PC-3 (cell line): ENCODE data around the gene TBPL1. TPM values are rescaled to one million over a fixed set of nuclear protein-coding genes. Genes with fewer than 3 reads are reported as not detected.
"Not testable (repeated sequence)": the region's sequence is repeated elsewhere in the genome, so short reads cannot be mapped to it uniquely, and the experiment has no call there.

ENCODE experiments used
- ATAC-seq: fragments of 200-7000 bp; cut with Tn5 transposase; 2 replicates; pipeline ENCODE4 v1.9.1; 2020; ENCODE audit warnings: mild to moderate bottlenecking, moderate library complexity
- BruUV-seq: library from RNA; stranded (reverse); fragments of 400-500 nt; replicated peaks from 2 replicates; lab custom pipeline; 2021; lab: Mats Ljungman, UMichigan
- CTCF ChIA-PET: fragments of 300-600 bp; sonication (Branson Sonifier 250); formaldehyde crosslinking; loops from one replicate; lab custom pipeline; 2022; ENCODE audit warnings: antibody characterized with exemption; lab: Charles Lee
- POLR2A ChIA-PET: fragments of 300-600 bp; sonication (Branson Sonifier 250); formaldehyde crosslinking; loops from one replicate; lab custom pipeline; 2022; ENCODE audit warnings: antibody characterized with exemption; ENCODE audit not compliant: unreplicated experiment; lab: Charles Lee
- DNase-seq: peaks from one replicate; pipeline ENCODE4 v3.0.0-alpha.2; 2015
- H2AFZ ChIP-seq: fragments of 300-600 bp; sonication (generic); 2 replicates; pipeline ENCODE4 v1.6.0; 2016; ENCODE audit warnings: antibody characterized with exemption, low read length
- H3F3A ChIP-seq: fragments of 300-600 bp; sonication (generic); one replicate; pipeline ENCODE4 v1.6.0; 2017; ENCODE audit warnings: antibody characterized with exemption, low read length, control low read depth, mild to moderate bottlenecking; ENCODE audit not compliant: unreplicated experiment
- H3K27ac ChIP-seq: fragments of 300-600 bp; sonication (generic); 2 replicates; pipeline ENCODE4 v1.5.1; 2016; ENCODE audit warnings: mild to moderate bottlenecking, low read length
- H3K27me3 ChIP-seq: fragments of 300-600 bp; sonication (generic); 2 replicates; pipeline ENCODE4 v1.6.1; 2016; ENCODE audit warnings: low read length, mixed read lengths
- H3K36me3 ChIP-seq: fragments of 300-600 bp; sonication (generic); 2 replicates; pipeline ENCODE4 v1.6.1; 2016; ENCODE audit warnings: low read depth, mixed run types, low read length, mixed read lengths
- H3K4me1 ChIP-seq: fragments of 300-600 bp; sonication (generic); 2 replicates; pipeline ENCODE4 v1.5.1; 2016; ENCODE audit warnings: low read length; ENCODE audit not compliant: insufficient read depth
- H3K4me2 ChIP-seq: fragments of 300-600 bp; sonication (generic); 2 replicates; pipeline ENCODE4 v1.6.0; 2016; ENCODE audit warnings: low read length
- H3K4me3 ChIP-seq: fragments of 300-600 bp; sonication (generic); 2 replicates; pipeline ENCODE4 v1.5.1; 2016; ENCODE audit warnings: mild to moderate bottlenecking, low read length, mixed read lengths
- H3K79me2 ChIP-seq: fragments of 300-600 bp; sonication (generic); 2 replicates; pipeline ENCODE4 v1.6.1; 2017; ENCODE audit warnings: low read length, mixed read lengths
- H3K9ac ChIP-seq: fragments of 300-600 bp; sonication (generic); 2 replicates; pipeline ENCODE4 v1.6.0; 2016; ENCODE audit warnings: mild to moderate bottlenecking, low read length
- H3K9me2 ChIP-seq: fragments of 300-600 bp; sonication (generic); replicated peaks from 2 replicates; pipeline ENCODE4 v1.6.1; 2016; ENCODE audit warnings: mixed run types, low read length, mixed read lengths
- H3K9me3 ChIP-seq: fragments of 300-600 bp; sonication (generic); 2 replicates; pipeline ENCODE4 v1.6.1; 2016; ENCODE audit warnings: low read length, mixed read lengths
- H4K20me1 ChIP-seq: fragments of 300-600 bp; sonication (generic); 2 replicates; pipeline ENCODE4 v1.6.1; 2016; ENCODE audit warnings: low read length, mixed read lengths
- CTCF ChIP-seq: fragments of 300-600 bp; sonication (generic); conservative IDR thresholded peaks from 2 replicates; pipeline ENCODE4 v1.5.1; 2017; ENCODE audit warnings: antibody characterized with exemption, low read depth, mild to moderate bottlenecking, low read length
- EZH2 ChIP-seq: fragments of 300-600 bp; sonication (generic); IDR thresholded peaks from one replicate; pipeline ENCODE4 v1.6.1; 2017; ENCODE audit warnings: antibody characterized with exemption, mild to moderate bottlenecking, low read length; ENCODE audit not compliant: unreplicated experiment
- EZH2phosphoT487 ChIP-seq: fragments of 300-600 bp; sonication (generic); IDR thresholded peaks from 2 replicates; pipeline ENCODE4 v1.6.1; 2018; ENCODE audit warnings: mild to moderate bottlenecking, antibody characterized with exemption, low read length, borderline replicate concordance
- intact Hi-C: fragments of 100-400 bp; cut with micrococcal nuclease; formaldehyde crosslinking; loops from 2 replicates; pipeline ENCODE4 v1.9.0; 2023
- total RNA-seq: library from RNA; depleted of rRNA; stranded (reverse); fragments of >200 nt; gene quantifications from 2 replicates; pipeline ENCODE4 v1.2.3, GENCODE V29; 2014

Gene TBPL1
- total RNA-seq, 1 experiment from 2014 or later = 30.8 TPM

DNA sequence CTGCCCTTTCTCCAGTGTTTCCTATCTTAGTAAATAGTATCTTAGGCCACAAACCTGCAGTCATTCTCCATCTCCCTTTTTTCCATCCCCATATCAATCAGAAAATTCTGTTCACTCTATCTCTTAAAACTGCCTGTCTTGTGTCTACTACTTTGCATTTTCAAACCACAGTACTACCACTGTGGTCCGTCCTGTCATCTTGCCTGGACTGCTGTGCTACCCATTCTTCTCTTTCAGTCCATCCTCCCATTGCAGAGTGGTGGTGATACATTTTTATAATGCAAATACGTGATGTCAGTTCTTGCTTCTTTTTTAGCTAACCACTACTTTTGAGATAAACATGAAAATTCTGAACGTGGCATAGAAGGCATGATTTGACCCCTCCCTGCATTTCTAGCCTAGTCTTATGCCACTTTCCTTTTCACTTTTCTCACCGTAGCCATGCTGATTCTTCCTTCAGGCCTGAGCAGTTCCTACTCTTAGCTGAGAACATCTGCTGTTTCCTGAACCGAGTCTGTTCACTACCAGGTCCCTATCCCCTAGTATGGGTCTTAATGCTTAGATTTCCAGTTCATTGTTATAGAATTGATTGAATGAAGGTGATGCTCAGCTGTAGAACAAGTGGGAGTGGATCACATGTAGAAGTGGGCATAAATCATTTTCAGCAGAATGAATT, 13.8 kb downstream of the TBPL1 start:
- Histone ChIP-seq H3K9me3 (no peaks in the 10 kb centered on the region), H3K27me3 (no peaks in the 10 kb centered on the region), H3K4me1 (peaks cover 20% of the 10 kb centered on the region), H2AFZ (no peak overlapping the region), H3F3A (no peaks in the 10 kb centered on the region), H3K9me2 (no peaks in the 10 kb centered on the region), H3K79me2 (peaks cover 74% of the 10 kb centered on the region), H4K20me1 (no peaks in the 10 kb centered on the region), H3K4me3 (no peak overlapping the region), H3K36me3 (no peaks in the 10 kb centered on the region), H3K4me2 (no peak overlapping the region), H3K9ac (no peak overlapping the region), H3K27ac (no peak overlapping the region)
- no TSS peak for BruUV-seq
- TF ChIP-seq EZH2 (no peak), EZH2phosphoT487 (no peak), CTCF (no peak)
- ChIA-PET CTCF (interaction anchor here (0.6 kb wide), 1 partner anchor 221 kb away, joined by 3 read pairs; no protein-coding TSS in a partner anchor), POLR2A (no interaction called here)
- DNase-seq (no peak), ATAC-seq (no peak)
- intact Hi-C loops = no loop called here

- Histone ChIP-seq H3K27me3 (no peaks in the 10 kb centered on the region), H3K4me3 (no peak overlapping the region), H3K36me3 (no peaks in the 10 kb centered on the region), H3K9ac (no peak overlapping the region), H4K20me1 (no peaks in the 10 kb centered on the region), H2AFZ (no peak overlapping the region), H3K9me3 (no peaks in the 10 kb centered on the region), H3K9me2 (no peaks in the 10 kb centered on the region), H3K4me2 (peak overlapping the region; percentile 51; the same call in 1 of the 2 replicates), H3K27ac (no peak overlapping the region), H3K79me2 (peaks cover 74% of the 10 kb centered on the region), H3K4me1 (peaks cover 26% of the 10 kb centered on the region), H3F3A (no peaks in the 10 kb centered on the region)
- CTCF ChIA-PET = interaction anchor here (0.6 kb wide), 1 partner anchor 222 kb away, joined by 3 read pairs; no protein-coding TSS in a partner anchor
- DNase-seq (no peak), ATAC-seq (no peak)
- no TSS peak for BruUV-seq
- no peak for TF ChIP-seq EZH2phosphoT487
- TF ChIP-seq EZH2 = no peak
- TF ChIP-seq CTCF = no peak
- intact Hi-C loops = no loop called here
- POLR2A ChIA-PET = no interaction called here
Observed at GRCh38 chr6:133967347-133967746, 14.3 kb downstream of the TBPL1 start.

GRCh38 chr6:133967835-133968234, 14.8 kb downstream of the TBPL1 start:
- H3K36me3 ChIP-seq, H3K9ac ChIP-seq, H3K27ac ChIP-seq, BruUV-seq, H3K27me3 ChIP-seq, H3K9me3 ChIP-seq, intact Hi-C loops, H4K20me1 ChIP-seq, H3F3A ChIP-seq, POLR2A ChIA-PET, H3K9me2 ChIP-seq, H3K4me3 ChIP-seq, H2AFZ ChIP-seq: not testable (repeated sequence)
- H3K79me2 ChIP-seq = peaks cover 73% of the 10 kb centered on the region
- ATAC-seq (peak; percentile 76), DNase-seq (peak; percentile 59)
- H3K4me2 ChIP-seq = peak overlapping the region; percentile 51; the same call in 1 of the 2 replicates
- H3K4me1 ChIP-seq = peaks cover 27% of the 10 kb centered on the region
- CTCF ChIA-PET = interaction anchor here (0.5 kb wide), 1 partner anchor 129 kb away, joined by 3 read pairs; no protein-coding TSS in a partner anchor
